GM13977 (cell line): Measurements from ENCODE around the gene MACROH2A1.

ENCODE experiments used
- DNase-seq: peaks from one replicate; pipeline ENCODE4 v3.0.0; 2012; ENCODE audit warnings: low spot score
- in situ Hi-C: fragments of 300-500 bp; cut with MboI; formaldehyde crosslinking; loops from one replicate; pipeline ENCODE4 v1.12.0; 2022; ENCODE audit warnings: low sequenced_read_pairs, low pct_unique_long_range_greater_than_20kb, mixed read lengths, inconsistent platforms; ENCODE audit not compliant: unreplicated experiment
- TF ChIP-seq, protein P1 (sequence below): IDR thresholded peaks from 2 replicates; pipeline ENCODE4 v1.5.1; 2012; ENCODE audit warnings: mild to moderate bottlenecking, control low read depth; ENCODE audit not compliant: insufficient read depth; ENCODE audit errors: extremely low read depth, missing control alignments

The MACROH2A1 gene

DNA sequence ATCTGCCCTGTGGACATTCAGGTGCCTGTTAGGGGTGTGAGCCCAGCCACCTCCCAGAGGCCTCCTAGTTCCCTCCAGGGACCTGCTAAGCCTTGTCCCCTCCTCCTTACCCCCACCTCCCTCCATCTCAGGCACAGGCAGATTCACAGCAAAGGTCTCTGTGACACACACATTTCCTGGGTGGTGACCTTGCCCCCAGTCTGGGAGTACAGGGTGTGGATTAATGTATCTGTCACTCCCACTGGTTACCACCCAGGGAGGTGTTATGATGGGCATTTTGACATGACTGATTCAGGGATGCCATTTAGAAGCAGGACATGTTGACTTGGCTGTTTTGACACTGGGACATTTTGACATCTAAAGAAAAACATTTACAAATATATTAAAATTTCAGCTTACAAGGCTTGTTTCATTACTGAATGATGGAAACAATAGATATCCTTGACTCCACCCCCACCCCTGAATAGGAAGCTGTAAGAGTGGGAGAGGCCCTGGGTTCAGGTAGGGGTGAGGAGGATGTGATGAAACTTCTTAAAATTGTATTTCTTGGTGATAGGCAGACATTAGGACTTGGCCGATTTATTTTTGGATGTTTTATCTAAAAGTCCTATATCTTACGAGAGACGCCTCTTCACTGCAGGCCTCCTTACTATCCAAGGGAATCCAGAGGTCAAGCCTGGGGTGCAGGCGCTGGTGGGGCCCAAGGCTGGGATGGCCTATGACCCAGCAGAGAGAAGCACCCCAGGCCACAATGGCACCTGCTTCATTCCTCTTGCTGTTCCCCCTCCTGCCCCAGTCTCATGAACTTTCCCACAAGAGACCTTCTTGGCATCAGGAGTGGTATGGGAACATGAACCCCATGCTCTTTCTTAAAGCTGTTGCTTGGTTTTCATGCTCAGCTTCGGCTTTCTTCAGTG is 101.9 kb downstream of the MACROH2A1 start:
- TF ChIP-seq, protein P1, sequence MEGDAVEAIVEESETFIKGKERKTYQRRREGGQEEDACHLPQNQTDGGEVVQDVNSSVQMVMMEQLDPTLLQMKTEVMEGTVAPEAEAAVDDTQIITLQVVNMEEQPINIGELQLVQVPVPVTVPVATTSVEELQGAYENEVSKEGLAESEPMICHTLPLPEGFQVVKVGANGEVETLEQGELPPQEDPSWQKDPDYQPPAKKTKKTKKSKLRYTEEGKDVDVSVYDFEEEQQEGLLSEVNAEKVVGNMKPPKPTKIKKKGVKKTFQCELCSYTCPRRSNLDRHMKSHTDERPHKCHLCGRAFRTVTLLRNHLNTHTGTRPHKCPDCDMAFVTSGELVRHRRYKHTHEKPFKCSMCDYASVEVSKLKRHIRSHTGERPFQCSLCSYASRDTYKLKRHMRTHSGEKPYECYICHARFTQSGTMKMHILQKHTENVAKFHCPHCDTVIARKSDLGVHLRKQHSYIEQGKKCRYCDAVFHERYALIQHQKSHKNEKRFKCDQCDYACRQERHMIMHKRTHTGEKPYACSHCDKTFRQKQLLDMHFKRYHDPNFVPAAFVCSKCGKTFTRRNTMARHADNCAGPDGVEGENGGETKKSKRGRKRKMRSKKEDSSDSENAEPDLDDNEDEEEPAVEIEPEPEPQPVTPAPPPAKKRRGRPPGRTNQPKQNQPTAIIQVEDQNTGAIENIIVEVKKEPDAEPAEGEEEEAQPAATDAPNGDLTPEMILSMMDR, result no peak
- in situ Hi-C loops, result no loop called here
- DNase-seq, result no peak

DNA sequence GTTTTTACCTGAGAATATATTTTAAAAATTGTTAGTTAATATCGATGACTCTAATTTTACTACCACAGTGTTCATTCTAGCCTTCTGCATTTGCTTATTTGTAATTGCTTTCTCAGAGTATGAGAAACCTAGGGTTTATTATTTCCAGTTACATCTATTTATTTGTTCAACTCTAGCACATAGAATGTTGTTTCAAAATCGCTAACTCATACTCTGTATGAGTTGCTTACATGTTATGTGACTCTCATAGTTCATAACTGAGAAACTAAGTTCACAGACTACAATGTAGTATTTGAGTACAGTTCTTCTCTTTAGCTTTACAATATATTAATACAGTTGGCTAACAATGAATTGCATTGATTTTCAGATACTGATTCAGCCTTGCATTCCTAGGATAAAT is 103.2 kb downstream of the MACROH2A1 start:
- DNase-seq, result no peak
- in situ Hi-C loops, result no loop called here
- TF ChIP-seq, protein P1, result no peak

DNA sequence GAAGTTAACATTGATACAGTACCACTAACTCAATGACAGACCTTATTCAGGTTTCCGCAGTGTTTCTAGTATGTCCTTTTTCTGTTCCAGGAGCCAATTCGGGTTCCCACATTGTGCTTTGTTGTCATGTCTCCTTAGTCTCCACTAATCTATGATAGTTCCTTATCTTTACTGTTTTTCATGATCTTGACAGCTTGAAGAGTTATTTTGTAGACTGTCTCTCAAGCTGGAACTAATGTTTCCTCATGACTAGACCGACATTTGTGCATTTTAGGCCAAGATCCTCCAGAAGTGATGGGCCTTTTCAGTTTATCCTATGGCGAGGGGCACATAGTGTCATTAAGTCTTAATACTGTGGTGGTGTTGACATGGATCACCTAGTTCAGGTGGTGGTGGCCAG is 104.2 kb downstream of the MACROH2A1 start:
- TF ChIP-seq, protein P1, result no peak
- no peak for DNase-seq
- in situ Hi-C loops, result no loop called here

DNA sequence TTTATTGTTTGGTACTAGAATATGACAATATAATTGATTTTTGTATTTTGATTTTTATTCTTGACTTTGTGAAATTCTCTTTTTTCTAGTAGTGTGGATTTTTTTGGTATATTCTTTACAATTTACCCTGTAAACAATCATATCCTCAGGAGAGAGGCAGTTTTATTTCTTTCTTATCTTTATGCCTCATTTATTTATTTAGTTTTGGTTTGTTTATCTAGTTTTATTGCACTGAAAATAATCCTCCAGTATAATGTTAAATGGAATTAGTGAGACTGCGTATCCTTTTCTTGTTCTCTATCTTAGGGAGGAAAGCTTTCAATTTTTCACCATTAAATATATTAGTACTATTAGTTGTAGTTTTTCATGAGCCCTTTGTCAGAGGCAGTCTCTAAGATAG is 109.4 kb downstream of the MACROH2A1 start:
- TF ChIP-seq, protein P1, result no peak
- in situ Hi-C loops, result no loop called here
- no peak for DNase-seq

DNA sequence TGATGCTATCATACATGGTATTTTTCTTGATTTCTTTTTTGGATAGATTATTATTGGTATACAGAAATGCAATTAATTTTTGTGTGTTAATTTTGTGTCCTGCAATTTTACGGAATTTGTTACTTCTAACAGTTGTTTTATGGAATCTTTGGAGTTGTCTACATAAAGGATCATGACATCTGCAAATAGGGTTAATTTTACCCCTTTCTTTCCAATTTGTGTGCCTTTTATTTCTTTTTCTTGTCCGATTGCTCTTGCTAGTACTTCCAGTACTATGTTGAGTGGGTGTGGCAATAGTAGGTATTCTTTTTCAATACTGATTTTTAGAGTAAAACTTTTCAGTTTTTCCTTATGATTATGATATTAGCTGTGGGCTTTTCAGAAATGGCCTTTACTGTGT is 111.5 kb downstream of the MACROH2A1 start:
- no peak for DNase-seq
- in situ Hi-C loops, result no loop called here
- TF ChIP-seq, protein P1, result no peak
